K562 (cell line): ENCODE results near the gene MVD. TPM values are rescaled to one million over a fixed set of nuclear protein-coding genes. Genes with fewer than 3 reads are reported as not detected.

Experiments used
- ATF6 ChIP-seq: sonication (generic); formaldehyde crosslinking; IDR thresholded peaks from 2 replicates; pipeline ENCODE4 v1.4.0; 2020; ENCODE audit warnings: mild to moderate bottlenecking, missing genetic modification reagents
- EGR1 ChIP-seq: fragments of 450-650 bp; conservative IDR thresholded peaks from 2 replicates; pipeline ENCODE4 v1.6.1; 2017; ENCODE audit warnings: mild to moderate bottlenecking
- GATAD2B ChIP-seq: fragments of 450-650 bp; IDR thresholded peaks from 2 replicates; pipeline ENCODE4 v1.6.1; 2017; ENCODE audit warnings: mild to moderate bottlenecking, borderline replicate concordance
- HLTF ChIP-seq: fragments of 450-650 bp; IDR thresholded peaks from 2 replicates; pipeline ENCODE4 v1.6.1; 2016
- NUFIP1 ChIP-seq: fragments of 450-650 bp; IDR thresholded peaks from 2 replicates; pipeline ENCODE4 v1.6.1; 2018; ENCODE audit not compliant: partially characterized antibody
- RBFOX2 ChIP-seq: fragments of 200-400 bp; formaldehyde crosslinking; IDR thresholded peaks from 2 replicates; pipeline ENCODE4 v1.6.1; 2017; ENCODE audit warnings: low read depth, mild to moderate bottlenecking, low read length, moderate library complexity
- RFX5 ChIP-seq: IDR thresholded peaks from 2 replicates; pipeline ENCODE4 v1.6.1; 2011; ENCODE audit warnings: low read depth, mild to moderate bottlenecking, improper control_type of control experiment, low read length
- ZC3H4 ChIP-seq: sonication (generic); formaldehyde crosslinking; IDR thresholded peaks from 2 replicates; pipeline ENCODE4 v1.9.0; 2021; ENCODE audit warnings: missing genetic modification reagents, borderline replicate concordance
- ZNF282 ChIP-seq: sonication (generic); formaldehyde crosslinking; IDR thresholded peaks from 2 replicates; pipeline ENCODE4 v1.8.1; 2023; ENCODE audit warnings: missing genetic modification reagents
- polyA plus RNA-seq, 8 experiments: library from polyadenylated mRNA; depleted of rRNA in 4 of 8; stranded (reverse) in 5 of 8; unstranded in 3 of 8; fragments of >200 nt; fragmentation: Nextera tagmentation in 2 of 8; fragmentation: Illumina TruSeq in 1 of 8; extraction: Ambion mirVana in 2 of 8; extraction: Trizol in 1 of 8; gene quantifications; 2 replicates each; pipeline versions ENCODE4 v1.2.1 to v1.2.3, GENCODE V29; 2011 to 2014; ENCODE audit warnings: inconsistent platforms in 1 of 8, missing spikeins in 1 of 8
- total RNA-seq, 7 experiments: library from RNA; depleted of rRNA in 6 of 7; stranded (reverse); fragments of >200 nt in 6 of 7; fragmentation: Illumina TruSeq in 2 of 7; extraction: Trizol in 2 of 7; gene quantifications; 2 replicates each; pipeline versions ENCODE4 v1.2.1 to v1.2.3, GENCODE V29; 2011 to 2021; ENCODE audit warnings: low replicate concordance in 1 of 7

MVD gene
- total and polyA plus RNA-seq, 9 of the 15 experiments (the other 6 are each of a cell fraction or from before 2014, with no cell fraction given) = 12.2 to 141 (median 45.3) TPM

DNA sequence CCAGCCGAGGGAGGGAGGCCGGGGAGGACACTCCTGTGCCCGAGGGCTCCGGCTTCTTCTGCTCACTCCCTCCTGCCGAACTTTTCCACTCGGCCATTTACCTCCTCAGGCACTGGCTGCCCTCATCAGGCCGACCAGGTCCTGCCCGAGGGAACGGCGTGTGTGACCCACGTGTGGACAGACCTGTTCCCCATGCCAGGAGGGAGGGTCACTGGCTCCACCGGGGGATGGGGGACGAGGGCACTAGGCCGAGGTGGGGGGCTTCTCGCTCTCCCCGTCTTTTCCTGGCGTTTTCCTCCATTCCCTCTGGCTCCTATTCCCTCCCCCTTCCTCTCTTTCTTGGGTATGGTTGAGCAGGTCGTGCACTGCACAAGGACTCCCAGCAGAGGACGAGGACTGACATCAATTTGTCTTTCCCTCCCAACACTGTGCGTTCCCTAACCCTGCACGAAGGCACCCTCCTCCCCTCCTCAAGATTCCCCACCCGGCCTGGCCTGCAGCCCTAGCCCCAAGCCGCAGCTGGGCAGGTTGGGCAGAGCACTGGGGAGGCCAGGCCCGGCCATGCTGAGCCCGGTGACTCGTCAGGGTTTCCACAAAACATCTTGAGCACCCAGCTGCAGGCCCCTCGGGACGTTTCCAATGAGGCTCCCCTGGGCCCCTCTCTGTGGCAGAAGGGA, 27.8 kb downstream of the MVD start (continued):
- TF ChIP-seq ZNF282 (CRISPR knock-in tag) (no peak), ZC3H4 (CRISPR knock-in tag) (no peak), EGR1 (no peak), NUFIP1 (no peak), RBFOX2 (peak; percentile 9; the same call in 1 of the 2 replicates), ATF6 (CRISPR knock-in tag) (peak; percentile 68; the same call in 1 of the 2 replicates), GATAD2B (no peak), HLTF (peak; percentile 76; the same call in 1 of the 2 replicates), RFX5 (no peak)
